ENCODE measurements around the gene HIVEP3. TPM values are rescaled to one million over a fixed set of nuclear protein-coding genes. Genes with fewer than 3 reads are reported as not detected.

The HIVEP3 gene
- total RNA-seq = 0.19 and 1.1 TPM in 2 replicates

DNA sequence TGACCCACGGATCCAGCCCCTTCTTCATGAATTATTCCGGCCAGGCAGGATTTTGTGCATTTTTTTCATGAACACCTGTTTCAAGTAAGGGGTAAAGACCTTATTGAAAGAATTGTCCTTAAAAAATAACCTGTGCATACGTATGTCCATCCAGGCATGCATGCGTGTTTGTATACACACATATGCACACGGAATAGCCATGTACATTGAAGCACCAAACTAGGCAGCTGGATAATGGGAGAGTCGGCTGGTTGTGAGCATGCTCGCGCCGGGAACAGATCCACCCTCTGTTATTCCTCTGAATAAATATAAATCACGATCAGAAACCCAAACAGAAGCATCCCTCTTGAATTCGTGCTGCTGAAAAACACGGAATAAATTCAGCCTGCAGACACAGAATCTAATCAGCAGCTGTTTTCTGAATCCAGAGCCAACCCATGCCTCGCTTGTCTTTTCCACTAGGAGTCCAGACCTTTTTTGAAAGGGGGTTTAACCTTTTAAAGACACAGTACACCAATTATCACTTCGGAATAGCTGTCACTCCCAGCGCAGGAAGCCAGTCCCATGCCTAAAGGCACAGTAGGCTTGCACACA is at the start of gene HIVEP3:
Gene HIVEP3 (minus strand): TSS at position 473 of the 594 bp plus-strand sequence.

GRCh38 chr1:41484402-41485241 is 434.1 kb downstream of the HIVEP3 start, which contains the start of gene EDN2:
TSS of gene EDN2 (minus strand) at chr1:41484683. CDS start at chr1:41484601, 82 bp downstream.

Other genes starting within 250 kb of the HIVEP3 start
- gene GUCA2B, start 234.5 kb upstream of the HIVEP3 start, total RNA-seq = not detected in 2 replicates
- gene GUCA2A, start 245.8 kb upstream of the HIVEP3 start, total RNA-seq = not detected in 2 replicates

Data from airway epithelial cell (primary cell).